OCI-LY1 (cell line): ENCODE measurements around the gene MYO1D.
A peak's percentile ranks its signal among the peaks of the same experiment; 100 is the strongest.

Source experiments
- H2AFZ ChIP-seq: fragments of 200-600 bp; sonication (generic), shearing (Covaris generic); 2 replicates; pipeline ENCODE4 v1.6.0; 2014; ENCODE audit warnings: antibody characterized with exemption, mild to moderate bottlenecking, low read length
- H3F3A ChIP-seq: fragments of 200-600 bp; sonication (generic), shearing (Covaris generic); 2 replicates; pipeline ENCODE4 v1.6.0; 2014; ENCODE audit warnings: mild to moderate bottlenecking, antibody characterized with exemption, low read length, moderate library complexity; ENCODE audit not compliant: insufficient read depth
- H3K27ac ChIP-seq: fragments of 200-600 bp; sonication (generic); 2 replicates; pipeline ENCODE4 v1.5.1; 2014; ENCODE audit warnings: low read length, mixed run types, mild to moderate bottlenecking, low read depth; ENCODE audit not compliant: poor library complexity, severe bottlenecking
- H3K27me3 ChIP-seq: fragments of 200-600 bp; sonication (generic); 2 replicates; pipeline ENCODE4 v1.6.0; 2014; ENCODE audit warnings: antibody characterized with exemption, mild to moderate bottlenecking, low read length, moderate library complexity; ENCODE audit not compliant: insufficient read depth
- H3K36me3 ChIP-seq: fragments of 200-600 bp; sonication (generic); 2 replicates; pipeline ENCODE4 v1.6.1; 2014; ENCODE audit warnings: mild to moderate bottlenecking, antibody characterized with exemption, low read length, moderate library complexity, mixed read lengths; ENCODE audit not compliant: insufficient read depth
- H3K4me1 ChIP-seq: fragments of 200-600 bp; sonication (generic); 2 replicates; pipeline ENCODE4 v1.5.1; 2014; ENCODE audit warnings: mild to moderate bottlenecking, low read length, moderate library complexity; ENCODE audit not compliant: insufficient read depth, severe bottlenecking
- H3K4me2 ChIP-seq: fragments of 200-600 bp; sonication (generic), shearing (Covaris generic); 2 replicates; pipeline ENCODE4 v1.6.1; 2014; ENCODE audit warnings: low read length
- H3K4me3 ChIP-seq: fragments of 200-600 bp; sonication (generic); 2 replicates; pipeline ENCODE4 v1.5.1; 2014; ENCODE audit warnings: low read length, low read depth, mild to moderate bottlenecking, mixed read lengths; ENCODE audit not compliant: poor library complexity, severe bottlenecking
- H3K79me2 ChIP-seq: fragments of 200-600 bp; shearing (Covaris generic); 2 replicates; pipeline ENCODE4 v1.6.1; 2016; ENCODE audit warnings: mixed run types, low read length, mixed read lengths; ENCODE audit not compliant: insufficient read depth
- H3K9ac ChIP-seq: fragments of 200-600 bp; sonication (generic), shearing (Covaris generic); 2 replicates; pipeline ENCODE4 v1.6.1; 2014; ENCODE audit warnings: mild to moderate bottlenecking, low read length, mixed read lengths
- H3K9me2 ChIP-seq: fragments of 200-600 bp; sonication (generic), shearing (Covaris generic); 2 replicates; pipeline ENCODE4 v1.6.1; 2014; ENCODE audit warnings: low read depth, mild to moderate bottlenecking, low read length, mixed read lengths
- H3K9me3 ChIP-seq: fragments of 200-600 bp; shearing (Covaris generic); 2 replicates; pipeline ENCODE4 v1.6.1; 2014; ENCODE audit warnings: low read length, mixed read lengths
- H4K20me1 ChIP-seq: fragments of 200-600 bp; sonication (generic), shearing (Covaris generic); 2 replicates; pipeline ENCODE4 v1.6.0; 2016; ENCODE audit warnings: mild to moderate bottlenecking, low read length; ENCODE audit not compliant: insufficient read depth
- EZH2 ChIP-seq: fragments of 200-600 bp; sonication (generic), shearing (Covaris generic); IDR thresholded peaks from 2 replicates; pipeline ENCODE4 v1.8.0; 2017; ENCODE audit warnings: borderline replicate concordance, mixed run types, mild to moderate bottlenecking, antibody characterized with exemption, low read length, moderate library complexity, mixed read lengths
- TF ChIP-seq, protein P1 (sequence below): fragments of 200-600 bp; sonication (generic), shearing (Covaris generic); IDR thresholded peaks from 2 replicates; pipeline ENCODE4 v1.5.1; 2017; ENCODE audit warnings: mild to moderate bottlenecking, antibody characterized with exemption, low read length, moderate library complexity, mixed read lengths

MYO1D gene

DNA sequence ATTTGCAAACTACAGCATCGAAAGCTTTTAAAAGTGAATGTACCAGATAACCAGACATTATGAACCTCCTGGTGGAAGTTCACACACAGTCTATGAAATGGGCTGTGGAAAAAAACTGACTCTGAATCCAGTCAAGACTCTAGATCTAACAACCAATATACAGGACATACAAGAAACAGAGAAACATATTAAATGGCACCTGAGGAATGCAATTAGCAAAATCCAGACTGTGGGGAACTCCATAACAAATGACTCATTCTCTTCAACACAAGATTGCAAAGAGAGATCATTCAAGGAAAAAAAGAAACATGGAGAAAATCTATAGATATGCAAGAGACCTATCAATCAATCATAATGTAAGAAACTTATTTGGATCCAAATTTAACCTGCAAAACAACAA lies 119.0 kb downstream of the MYO1D start:
- no peaks in the 10 kb centered on the region for H3K36me3 ChIP-seq
- no peaks in the 10 kb centered on the region for H3K9me2 ChIP-seq
- H4K20me1 ChIP-seq = no peaks in the 10 kb centered on the region
- no peaks in the 10 kb centered on the region for H3K79me2 ChIP-seq
- no peaks in the 10 kb centered on the region for H3K27me3 ChIP-seq
- H3K27ac ChIP-seq = no peak overlapping the region
- no peak for TF ChIP-seq EZH2
- TF ChIP-seq, protein P1, sequence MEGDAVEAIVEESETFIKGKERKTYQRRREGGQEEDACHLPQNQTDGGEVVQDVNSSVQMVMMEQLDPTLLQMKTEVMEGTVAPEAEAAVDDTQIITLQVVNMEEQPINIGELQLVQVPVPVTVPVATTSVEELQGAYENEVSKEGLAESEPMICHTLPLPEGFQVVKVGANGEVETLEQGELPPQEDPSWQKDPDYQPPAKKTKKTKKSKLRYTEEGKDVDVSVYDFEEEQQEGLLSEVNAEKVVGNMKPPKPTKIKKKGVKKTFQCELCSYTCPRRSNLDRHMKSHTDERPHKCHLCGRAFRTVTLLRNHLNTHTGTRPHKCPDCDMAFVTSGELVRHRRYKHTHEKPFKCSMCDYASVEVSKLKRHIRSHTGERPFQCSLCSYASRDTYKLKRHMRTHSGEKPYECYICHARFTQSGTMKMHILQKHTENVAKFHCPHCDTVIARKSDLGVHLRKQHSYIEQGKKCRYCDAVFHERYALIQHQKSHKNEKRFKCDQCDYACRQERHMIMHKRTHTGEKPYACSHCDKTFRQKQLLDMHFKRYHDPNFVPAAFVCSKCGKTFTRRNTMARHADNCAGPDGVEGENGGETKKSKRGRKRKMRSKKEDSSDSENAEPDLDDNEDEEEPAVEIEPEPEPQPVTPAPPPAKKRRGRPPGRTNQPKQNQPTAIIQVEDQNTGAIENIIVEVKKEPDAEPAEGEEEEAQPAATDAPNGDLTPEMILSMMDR = no peak
- H3K4me2 ChIP-seq = no peak overlapping the region
- no peaks in the 10 kb centered on the region for H3K4me1 ChIP-seq
- no peak overlapping the region for H3K4me3 ChIP-seq
- no peak overlapping the region for H2AFZ ChIP-seq
- H3K9me3 ChIP-seq = no peaks in the 10 kb centered on the region
- H3F3A ChIP-seq = no peaks in the 10 kb centered on the region
- H3K9ac ChIP-seq = no peak overlapping the region

DNA sequence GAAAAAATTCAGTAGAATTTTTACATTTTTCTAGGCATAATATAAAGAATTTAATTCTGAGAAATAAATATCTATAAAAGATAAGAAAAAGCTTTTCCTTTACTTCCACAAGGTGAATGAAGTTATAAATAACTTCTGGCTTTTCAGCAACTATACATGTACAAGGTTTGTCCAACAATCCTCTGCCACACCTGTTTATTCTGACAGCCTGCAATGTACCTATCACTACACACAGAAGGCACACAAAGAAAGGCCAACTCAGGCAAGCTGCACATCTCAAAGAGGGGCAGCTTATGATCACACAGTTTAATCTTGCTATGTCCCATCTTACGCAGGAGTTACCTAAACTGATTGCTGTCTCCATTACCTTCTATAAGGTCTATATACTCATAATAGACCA lies 120.2 kb downstream of the MYO1D start:
- Histone ChIP-seq H3K4me1 (no peaks in the 10 kb centered on the region), H4K20me1 (no peaks in the 10 kb centered on the region), H3K9ac (no peak overlapping the region), H3K9me2 (no peaks in the 10 kb centered on the region), H3K27ac (no peak overlapping the region), H3K36me3 (no peaks in the 10 kb centered on the region), H2AFZ (no peak overlapping the region), H3K27me3 (no peaks in the 10 kb centered on the region), H3K79me2 (no peaks in the 10 kb centered on the region), H3K4me2 (no peak overlapping the region), H3K4me3 (no peak overlapping the region), H3F3A (no peaks in the 10 kb centered on the region), H3K9me3 (no peaks in the 10 kb centered on the region)
- TF ChIP-seq, protein P1 = no peak
- TF ChIP-seq EZH2 = no peak

DNA sequence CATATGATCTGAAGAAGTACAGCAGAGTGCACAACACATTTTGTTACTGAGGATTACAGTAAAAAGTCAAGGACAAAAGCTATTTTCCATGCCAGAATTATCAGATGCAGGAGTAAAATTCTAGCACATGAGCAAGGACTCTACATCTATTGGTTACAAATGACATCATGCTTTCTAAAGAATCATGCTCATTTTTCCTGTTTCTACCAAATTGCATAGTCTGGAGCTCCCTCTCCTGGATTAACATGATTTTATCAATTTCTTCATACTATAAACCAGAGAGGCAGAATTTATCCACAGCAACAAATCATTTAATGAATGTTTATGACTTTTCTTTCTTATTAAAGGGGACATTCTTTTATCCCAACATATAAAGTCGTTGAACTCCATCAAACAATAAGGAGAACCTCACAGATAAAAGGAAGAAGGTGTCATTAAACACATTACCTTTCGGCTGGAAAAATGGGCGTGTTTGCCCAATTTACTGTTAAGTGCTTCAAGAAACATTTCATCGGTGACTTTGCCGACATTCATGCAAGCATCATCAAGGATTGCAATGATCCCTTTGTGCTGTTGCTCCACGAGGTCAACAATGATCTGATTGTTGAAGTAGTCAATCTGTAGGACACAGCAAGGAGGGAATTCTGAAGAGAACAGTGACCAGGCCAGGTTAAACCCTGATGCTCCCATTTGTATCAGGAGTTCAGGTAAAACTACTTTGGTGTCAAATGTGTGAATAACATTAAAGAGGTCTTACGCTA lies 121.7 kb downstream of the MYO1D start:
- no peaks in the 10 kb centered on the region for H3K36me3 ChIP-seq
- H3K79me2 ChIP-seq = no peaks in the 10 kb centered on the region
- H3F3A ChIP-seq = no peaks in the 10 kb centered on the region
- TF ChIP-seq, protein P1 = peak; percentile 51; the same call in 1 of the 2 replicates
- TF ChIP-seq EZH2 = no peak
- H3K9me3 ChIP-seq = no peaks in the 10 kb centered on the region
- no peak overlapping the region for H3K4me3 ChIP-seq
- H3K27ac ChIP-seq = no peak overlapping the region
- no peaks in the 10 kb centered on the region for H3K4me1 ChIP-seq
- no peaks in the 10 kb centered on the region for H3K9me2 ChIP-seq
- no peak overlapping the region for H3K9ac ChIP-seq
- H3K27me3 ChIP-seq = no peaks in the 10 kb centered on the region
- H2AFZ ChIP-seq = no peak overlapping the region
- H4K20me1 ChIP-seq = no peaks in the 10 kb centered on the region
- no peak overlapping the region for H3K4me2 ChIP-seq
